Ascending aorta (tissue), 2 donors: Measurements from ENCODE around the gene ZNF350. TPM values are rescaled to one million over a fixed set of nuclear protein-coding genes. Genes with fewer than 3 reads are reported as not detected.

Source experiments
- DNase-seq, 2 donors: peaks; one replicate each; pipeline ENCODE4 v3.0.0-alpha.2; 2019; ENCODE audit warnings: low spot score in 2 of 2
- H3K27ac ChIP-seq, 2 donors: fragments of 200-600 bp; sonication (generic); one replicate each; pipeline ENCODE4 v1.5.1; 2016 to 2017; ENCODE audit warnings: mild to moderate bottlenecking in 1 of 2
- H3K27me3 ChIP-seq: fragments of 200-600 bp; sonication (generic); one replicate; pipeline ENCODE4 v1.5.1; 2017
- H3K36me3 ChIP-seq, 2 donors: fragments of 200-600 bp; sonication (generic); one replicate each; pipeline ENCODE4 v1.5.1; 2016
- H3K4me1 ChIP-seq, 2 donors: fragments of 200-600 bp; sonication (generic); one replicate each; pipeline ENCODE4 v1.5.1; 2016 to 2017; ENCODE audit warnings: mild to moderate bottlenecking in 1 of 2
- H3K4me3 ChIP-seq, 2 donors: fragments of 200-600 bp; sonication (generic); one replicate each; pipeline ENCODE4 v1.5.1; 2016 to 2017; ENCODE audit warnings: mild to moderate bottlenecking in 1 of 2
- H3K9me3 ChIP-seq, 2 donors: fragments of 200-600 bp; sonication (generic); one replicate each; pipeline ENCODE4 v1.5.1; 2016
- CTCF ChIP-seq, 3 experiments: fragments of 200-600 bp in 2 of 3; fragments of 450-650 bp in 1 of 3; sonication (generic) in 2 of 3; IDR thresholded peaks; one replicate each; pipeline ENCODE4 v1.5.1; 2016 to 2019; ENCODE audit warnings: antibody characterized with exemption in 3 of 3, mild to moderate bottlenecking in 1 of 3, moderate library complexity in 1 of 3
- intact Hi-C: fragments of 100-400 bp; cut with DNase I; formaldehyde crosslinking; loops from one replicate; pipeline ENCODE4 v1.15.1; 2023
- total RNA-seq: library from RNA; depleted of rRNA; stranded (reverse); fragments of >200 nt; gene quantifications from one replicate; pipeline ENCODE4 v1.1.0, GENCODE V29; 2016

Gene ZNF350
- total RNA-seq, 1 donor from 2014 or later, result 11.4 TPM

GRCh38 chr19:51931921-51932320 lies 54.7 kb downstream of the ZNF350 start:
- no peak for TF ChIP-seq CTCF (IDR thresholded peaks at IDR 0.05)

GRCh38 chr19:51927859-51928258 lies 58.8 kb downstream of the ZNF350 start:
- intact Hi-C loops, result loop anchor here (1.0 to 10.0 kb wide), 4 partner anchors 24 to 1947 kb away; partner anchors contain the start of genes ZNF350 and ZNF577
- peaks cover 0 to 6% of the 10 kb centered on the region in 2 donors for H3K4me1 ChIP-seq
- H3K27ac ChIP-seq, result no peak overlapping the region

More at GRCh38 chr19:51931921-51932320, 54.7 kb downstream of the ZNF350 start:
- Histone ChIP-seq H3K4me3 (no peak overlapping the region), H3K36me3 (peaks cover 71 to 75% of the 10 kb centered on the region in 2 donors), H3K27ac (no peak overlapping the region), H3K9me3 (peaks cover 31 to 67% of the 10 kb centered on the region in 2 donors), H3K4me1 (peaks cover 0 to 6% of the 10 kb centered on the region in 2 donors), H3K27me3 (no peaks in the 10 kb centered on the region)
- intact Hi-C loops, result no loop called here
- no peak for DNase-seq

GRCh38 chr19:51926784-51927741 lies 59.6 kb downstream of the ZNF350 start, which contains the start of gene ZNF613:
Gene ZNF613 (plus strand): TSS chr19:51927472. CDS start chr19:51936221, 8,749 bp downstream.
- peak within 1 kb of the TSS; percentile 81 to 87 for H3K4me3 ChIP-seq
- peak; percentile 47 to 91 for DNase-seq
- intact Hi-C loops, result loop anchor here (1.0 to 10.0 kb wide), 4 partner anchors 23 to 1948 kb away; partner anchors contain the start of genes ZNF350 and ZNF577
- peaks cover 14 to 44% of the 10 kb centered on the region in 2 donors for H3K9me3 ChIP-seq
- peak within 1 kb of the TSS; percentile 70 to 71 for H3K27ac ChIP-seq
- H3K4me1 ChIP-seq, result peaks cover 0 to 6% of the 10 kb centered on the region in 2 donors
- H3K27me3 ChIP-seq, result no peaks in the 10 kb centered on the region
- TF ChIP-seq CTCF (IDR thresholded peaks at IDR 0.05), result peak in 2 of 3 experiments; percentile 29 to 44
- peaks cover 22 to 27% of the 10 kb centered on the region in 2 donors for H3K36me3 ChIP-seq

More at GRCh38 chr19:51927859-51928258, 58.8 kb downstream of the ZNF350 start:
- no peak for DNase-seq
- Histone ChIP-seq H3K36me3 (peaks cover 30 to 35% of the 10 kb centered on the region in 2 donors), H3K4me3 (peak overlapping the region; percentile 81 to 87), H3K9me3 (peaks cover 13 to 44% of the 10 kb centered on the region in 2 donors), H3K27me3 (no peaks in the 10 kb centered on the region)
- TF ChIP-seq CTCF (IDR thresholded peaks at IDR 0.05), result no peak

GRCh38 chr19:51926426-51926783 lies 60.2 kb downstream of the ZNF350 start:
- no peak for DNase-seq
- intact Hi-C loops, result loop anchor here (2.0 to 10.0 kb wide), 3 partner anchors 40 to 1948 kb away; partner anchors contain the start of genes ZNF350 and ZNF577
- no peak for TF ChIP-seq CTCF (IDR thresholded peaks at IDR 0.05)
- H3K4me3 ChIP-seq, result peak overlapping the region; percentile 81 to 87
- H3K9me3 ChIP-seq, result peaks cover 16 to 44% of the 10 kb centered on the region in 2 donors
- peaks cover 0 to 6% of the 10 kb centered on the region in 2 donors for H3K4me1 ChIP-seq
- peak overlapping the region; percentile 70 to 71 for H3K27ac ChIP-seq
- peaks cover 16 to 20% of the 10 kb centered on the region in 2 donors for H3K36me3 ChIP-seq
- no peaks in the 10 kb centered on the region for H3K27me3 ChIP-seq

- Histone ChIP-seq H3K4me1 (no peaks in the 10 kb centered on the region), H3K36me3 (no peaks in the 10 kb centered on the region), H3K27me3 (no peaks in the 10 kb centered on the region), H3K27ac (no peak overlapping the region), H3K4me3 (no peak overlapping the region), H3K9me3 (peaks cover 43 to 55% of the 10 kb centered on the region in 2 donors)
- intact Hi-C loops, result loop anchor here (10.0 kb wide), 1 partner anchor 1953 kb away; no protein-coding TSS in a partner anchor
- TF ChIP-seq CTCF (IDR thresholded peaks at IDR 0.05), result no peak
- DNase-seq, result no peak
These were observed 64.7 kb downstream of the ZNF350 start for GRCh38 chr19:51921949-51922348.
